NCI-H1694 treated with DMSO at 0.1 percent for 48 hours (cell line): Measurements from ENCODE around the gene FYB2.
"Not testable (repeated sequence)": the region's sequence is repeated elsewhere in the genome, so short reads cannot be mapped to it uniquely, and the experiment has no call there.

Source experiments
- DNase-seq: peaks from one replicate; lab custom pipeline; 2025; lab: John Stamatoyannopoulos, UW

Gene FYB2

GRCh38 chr1:56797065-56797685 lies 22.0 kb downstream of the FYB2 start:
- DNase-seq: no peak

GRCh38 chr1:56795870-56796269 lies 23.3 kb downstream of the FYB2 start:
- DNase-seq: no peak

GRCh38 chr1:56790036-56790435 lies 29.2 kb downstream of the FYB2 start:
- no peak for DNase-seq

- DNase-seq: peak; percentile 3
These were observed 30.6 kb downstream of the FYB2 start for GRCh38 chr1:56788588-56788987.

- DNase-seq: no peak
These were observed 31.1 kb downstream of the FYB2 start for GRCh38 chr1:56788102-56788501.

- DNase-seq: no peak
These were observed 31.9 kb downstream of the FYB2 start for GRCh38 chr1:56787330-56787729.

GRCh38 chr1:56782773-56783172 lies 36.4 kb downstream of the FYB2 start:
- DNase-seq: no peak

GRCh38 chr1:56780826-56781225 lies 38.4 kb downstream of the FYB2 start:
- no peak for DNase-seq

- no peak for DNase-seq
These were observed 39.0 kb downstream of the FYB2 start for GRCh38 chr1:56780128-56780750.

- no peak for DNase-seq
These were observed 41.2 kb downstream of the FYB2 start for GRCh38 chr1:56777972-56778371.

GRCh38 chr1:56774732-56775131 lies 44.5 kb downstream of the FYB2 start:
- not testable (repeated sequence) for DNase-seq

GRCh38 chr1:56774067-56774609 lies 45.1 kb downstream of the FYB2 start:
- DNase-seq: no peak

- DNase-seq: no peak
These were observed 45.7 kb downstream of the FYB2 start for GRCh38 chr1:56773341-56774066.

- DNase-seq: no peak
These were observed 47.5 kb downstream of the FYB2 start for GRCh38 chr1:56771717-56772116.

- no peak for DNase-seq
These were observed 60.4 kb downstream of the FYB2 start for GRCh38 chr1:56758794-56759193.

- no peak for DNase-seq
These were observed 61.1 kb downstream of the FYB2 start for GRCh38 chr1:56758135-56758534.

- no peak for DNase-seq
These were observed 63.3 kb downstream of the FYB2 start for GRCh38 chr1:56755911-56756310.

GRCh38 chr1:56754708-56755479 lies 64.3 kb downstream of the FYB2 start:
- DNase-seq: no peak

- no peak for DNase-seq
These were observed 74.0 kb downstream of the FYB2 start for GRCh38 chr1:56745231-56745630.

- DNase-seq: no peak
These were observed 90.2 kb downstream of the FYB2 start for GRCh38 chr1:56728964-56729363.

GRCh38 chr1:56726706-56727105 lies 92.5 kb downstream of the FYB2 start:
- no peak for DNase-seq

GRCh38 chr1:56719171-56719570 lies 100.0 kb downstream of the FYB2 start:
- DNase-seq: peak; percentile 55
